Measurements from ENCODE around the gene ESRRG.

- TF ChIP-seq POLR2AphosphoS5 (IDR thresholded peaks at IDR 0.05), result no peak
- TF ChIP-seq CTCF (IDR thresholded peaks at IDR 0.05), result no peak
- no peak for TF ChIP-seq POLR2A (IDR thresholded peaks at IDR 0.05)
These were observed 27.7 kb upstream of the ESRRG start for GRCh38 chr1:216750961-216751360.
